ENCODE results near the gene SPECC1L.

The SPECC1L gene

GRCh38 chr22:24407278-24407665, 136.6 kb downstream of the SPECC1L start:
- TF ChIP-seq, protein P1, sequence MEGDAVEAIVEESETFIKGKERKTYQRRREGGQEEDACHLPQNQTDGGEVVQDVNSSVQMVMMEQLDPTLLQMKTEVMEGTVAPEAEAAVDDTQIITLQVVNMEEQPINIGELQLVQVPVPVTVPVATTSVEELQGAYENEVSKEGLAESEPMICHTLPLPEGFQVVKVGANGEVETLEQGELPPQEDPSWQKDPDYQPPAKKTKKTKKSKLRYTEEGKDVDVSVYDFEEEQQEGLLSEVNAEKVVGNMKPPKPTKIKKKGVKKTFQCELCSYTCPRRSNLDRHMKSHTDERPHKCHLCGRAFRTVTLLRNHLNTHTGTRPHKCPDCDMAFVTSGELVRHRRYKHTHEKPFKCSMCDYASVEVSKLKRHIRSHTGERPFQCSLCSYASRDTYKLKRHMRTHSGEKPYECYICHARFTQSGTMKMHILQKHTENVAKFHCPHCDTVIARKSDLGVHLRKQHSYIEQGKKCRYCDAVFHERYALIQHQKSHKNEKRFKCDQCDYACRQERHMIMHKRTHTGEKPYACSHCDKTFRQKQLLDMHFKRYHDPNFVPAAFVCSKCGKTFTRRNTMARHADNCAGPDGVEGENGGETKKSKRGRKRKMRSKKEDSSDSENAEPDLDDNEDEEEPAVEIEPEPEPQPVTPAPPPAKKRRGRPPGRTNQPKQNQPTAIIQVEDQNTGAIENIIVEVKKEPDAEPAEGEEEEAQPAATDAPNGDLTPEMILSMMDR (IDR thresholded peaks at IDR 0.05; ENCODE audit: insufficient read depth, low read length, poor library complexity, severe bottlenecking), result no peak
- Histone ChIP-seq H3F3A (ENCODE audit: insufficient read depth) (0 out of 2 replicates have a peak, but pooled peaks cover 5% of the 10 kb centered on the region), H3K27ac (ENCODE audit: low read depth, low read length) (no peak overlapping the region), H3K4me2 (ENCODE audit: low read depth, low read length, poor library complexity, severe bottlenecking) (no peak overlapping the region), H4K20me1 (ENCODE audit: low read depth, low read length) (no peaks in the 10 kb centered on the region), H3K4me3 (ENCODE audit: insufficient read depth, low read length, poor library complexity, severe bottlenecking) (no peak overlapping the region), H3K79me2 (ENCODE audit: insufficient read depth, low read length) (no peaks in the 10 kb centered on the region), H2AFZ (ENCODE audit: low read depth, low read length, severe bottlenecking) (no peak overlapping the region), H3K9ac (ENCODE audit: low read length) (no peak overlapping the region), H3K9me3 (ENCODE audit: insufficient read depth, low read length) (no peaks in the 10 kb centered on the region), H3K36me3 (ENCODE audit: low read length) (no peaks in the 10 kb centered on the region), H3K27me3 (ENCODE audit: low read length) (no peaks in the 10 kb centered on the region), H3K9me2 (replicated peaks; ENCODE audit: insufficient read depth, low read length) (no peaks in the 10 kb centered on the region)

GRCh38 chr22:24407884-24408283, 137.3 kb downstream of the SPECC1L start:
- no peak overlapping the region for H3K27ac ChIP-seq (ENCODE audit: low read depth, low read length)
- no peak overlapping the region for H3K9ac ChIP-seq (ENCODE audit: low read length)
- H3F3A ChIP-seq (ENCODE audit: insufficient read depth), result 0 out of 2 replicates have a peak, but pooled peaks cover 2% of the 10 kb centered on the region
- H3K79me2 ChIP-seq (ENCODE audit: insufficient read depth, low read length), result no peaks in the 10 kb centered on the region
- no peaks in the 10 kb centered on the region for H3K9me3 ChIP-seq (ENCODE audit: insufficient read depth, low read length)
- no peaks in the 10 kb centered on the region for H4K20me1 ChIP-seq (ENCODE audit: low read depth, low read length)
- no peak overlapping the region for H2AFZ ChIP-seq (ENCODE audit: low read depth, low read length, severe bottlenecking)
- no peak for TF ChIP-seq EZH2phosphoT487 (conservative IDR thresholded peaks at IDR 0.05; ENCODE audit: low read length)
- TF ChIP-seq, protein P1 (IDR thresholded peaks at IDR 0.05; ENCODE audit: insufficient read depth, low read length, poor library complexity, severe bottlenecking), result no peak
- no peaks in the 10 kb centered on the region for H3K9me2 ChIP-seq (replicated peaks; ENCODE audit: insufficient read depth, low read length)
- H3K36me3 ChIP-seq (ENCODE audit: low read length), result no peaks in the 10 kb centered on the region
- H3K4me2 ChIP-seq (ENCODE audit: low read depth, low read length, poor library complexity, severe bottlenecking), result no peak overlapping the region
- H3K27me3 ChIP-seq (ENCODE audit: low read length), result no peaks in the 10 kb centered on the region
- no peak overlapping the region for H3K4me3 ChIP-seq (ENCODE audit: insufficient read depth, low read length, poor library complexity, severe bottlenecking)

DNA sequence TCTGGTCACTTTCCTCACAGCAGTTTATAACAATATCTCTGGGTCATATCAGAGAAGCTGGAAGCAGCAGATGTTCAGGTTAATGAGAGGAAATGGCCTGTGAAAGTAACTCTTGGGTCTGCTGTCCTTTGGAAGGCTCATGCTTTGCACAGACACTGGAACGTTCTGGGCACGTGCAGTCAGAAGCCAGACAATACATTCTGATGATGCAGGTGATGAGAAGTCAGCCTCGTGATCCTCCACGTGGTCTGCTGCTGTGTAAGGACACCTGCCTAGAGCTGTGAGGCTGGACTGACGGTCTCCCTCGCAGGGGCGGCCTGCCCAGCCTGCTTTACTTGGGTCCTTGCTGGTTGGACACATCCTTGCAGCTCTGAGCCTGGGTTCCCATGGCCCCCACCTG, 138.0 kb downstream of the SPECC1L start:
- Histone ChIP-seq H3K4me2 (ENCODE audit: low read depth, low read length, poor library complexity, severe bottlenecking) (no peak overlapping the region), H4K20me1 (ENCODE audit: low read depth, low read length) (no peaks in the 10 kb centered on the region), H3K9me2 (replicated peaks; ENCODE audit: insufficient read depth, low read length) (no peaks in the 10 kb centered on the region)

More for the DNA sequence above, 138.0 kb downstream of the SPECC1L start:
- Histone ChIP-seq H3K9ac (ENCODE audit: low read length) (no peak overlapping the region), H3K79me2 (ENCODE audit: insufficient read depth, low read length) (no peaks in the 10 kb centered on the region), H3K4me3 (ENCODE audit: insufficient read depth, low read length, poor library complexity, severe bottlenecking) (no peak overlapping the region), H3K36me3 (ENCODE audit: low read length) (no peaks in the 10 kb centered on the region), H3K27ac (ENCODE audit: low read depth, low read length) (no peak overlapping the region), H3F3A (ENCODE audit: insufficient read depth) (no peaks in the 10 kb centered on the region), H3K27me3 (ENCODE audit: low read length) (no peaks in the 10 kb centered on the region), H2AFZ (ENCODE audit: low read depth, low read length, severe bottlenecking) (no peak overlapping the region), H3K9me3 (ENCODE audit: insufficient read depth, low read length) (no peaks in the 10 kb centered on the region)
- TF ChIP-seq EZH2phosphoT487 (conservative IDR thresholded peaks at IDR 0.05; ENCODE audit: low read length), result no peak
- TF ChIP-seq, protein P1 (IDR thresholded peaks at IDR 0.05; ENCODE audit: insufficient read depth, low read length, poor library complexity, severe bottlenecking), result no peak

Measured in SU-DHL-6 (cell line).